ENCODE measurements around the gene NFXL1.

Gene NFXL1

DNA sequence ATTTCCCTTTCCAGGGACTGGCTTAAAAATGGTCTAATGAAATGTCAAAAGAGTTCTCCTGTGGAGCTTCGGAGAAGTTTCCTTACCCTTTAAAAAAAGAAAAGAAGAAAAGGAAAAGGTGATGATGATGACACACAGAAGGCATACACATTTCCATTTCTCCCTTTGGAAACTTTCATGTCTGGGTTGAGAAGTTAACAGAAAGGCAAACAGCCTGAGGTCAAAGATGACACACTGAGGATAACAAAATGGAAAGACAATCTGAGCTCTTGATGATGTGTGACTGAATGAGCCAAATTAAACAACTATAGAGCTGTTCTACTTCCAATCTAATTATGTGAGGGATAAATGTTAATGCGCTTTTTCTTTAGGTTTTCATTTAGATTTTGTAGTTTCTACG is 32.2 kb downstream of the NFXL1 start:
- DNase-seq = no peak

DNA sequence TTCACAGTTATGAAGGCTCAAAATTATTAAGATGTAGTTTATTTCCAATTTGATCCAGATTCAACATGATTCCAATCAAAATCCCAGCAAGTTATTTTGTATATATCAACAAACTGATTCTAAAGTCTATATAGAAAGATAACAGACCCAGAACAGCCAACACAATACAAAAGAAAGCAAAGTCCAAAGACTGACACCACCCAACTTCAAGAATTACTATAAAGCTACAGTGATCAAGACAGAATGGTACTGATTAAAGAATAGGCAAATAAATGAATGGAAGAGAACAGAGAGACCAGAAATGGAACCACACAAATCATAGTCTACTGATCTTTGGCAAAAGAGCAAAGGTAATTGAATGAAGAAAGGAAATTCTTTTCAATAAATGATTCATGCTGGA is 34.9 kb downstream of the NFXL1 start:
- DNase-seq = no peak

DNA sequence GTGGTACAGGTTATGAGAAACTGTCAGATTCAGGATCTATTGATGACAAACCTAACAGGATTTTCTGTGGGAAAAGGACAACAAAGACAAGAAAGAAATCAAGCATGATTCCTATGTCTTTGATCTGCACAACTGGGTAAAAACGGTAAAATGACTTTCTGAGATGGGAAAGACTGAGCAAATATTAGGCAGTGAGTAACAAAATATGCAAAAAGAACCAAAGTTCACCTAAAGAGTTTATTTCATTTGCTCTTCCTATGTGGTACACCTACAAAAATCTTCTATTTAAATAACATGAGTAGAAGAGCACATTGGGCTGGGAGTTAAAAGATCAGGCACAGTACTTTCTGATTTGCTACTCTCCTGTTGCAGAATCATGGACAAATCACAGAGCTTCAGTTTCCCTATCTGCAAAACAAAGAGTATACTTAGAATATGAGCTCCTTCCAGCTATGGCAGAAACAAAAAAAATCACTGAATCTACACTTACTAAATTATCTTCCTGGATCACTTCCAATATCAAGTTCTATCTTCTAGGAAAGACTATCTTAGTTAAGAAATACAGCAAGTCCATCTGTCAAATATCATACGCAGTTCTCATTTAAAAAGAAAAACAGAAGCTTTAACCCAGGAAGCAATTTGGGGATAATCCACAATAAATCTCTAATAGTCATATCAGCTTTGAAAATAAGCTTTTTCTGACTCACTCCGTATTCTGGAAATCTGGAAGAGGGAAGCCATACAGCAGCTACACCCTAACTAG is 37.4 kb downstream of the NFXL1 start:
- DNase-seq = no peak

DNA sequence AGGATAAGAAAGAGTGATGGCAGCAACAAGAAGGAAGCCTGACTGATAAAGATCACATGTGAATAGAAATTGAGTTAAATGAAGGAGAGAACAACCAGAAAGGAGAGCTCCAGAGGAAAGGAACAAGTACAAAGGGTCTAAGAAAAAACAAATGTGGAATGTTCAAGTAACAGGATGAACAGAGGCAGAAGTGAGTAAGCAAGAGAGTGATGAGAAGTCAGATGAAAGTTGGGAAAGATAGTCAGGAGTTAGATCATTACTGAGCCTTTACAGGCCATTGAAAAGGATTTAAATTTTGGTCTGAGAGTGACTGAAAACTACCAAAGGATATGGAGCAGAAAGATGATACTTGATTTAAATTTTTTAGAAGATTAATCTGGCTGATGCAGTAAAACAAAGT is 38.1 kb downstream of the NFXL1 start:
- DNase-seq = no peak

DNA sequence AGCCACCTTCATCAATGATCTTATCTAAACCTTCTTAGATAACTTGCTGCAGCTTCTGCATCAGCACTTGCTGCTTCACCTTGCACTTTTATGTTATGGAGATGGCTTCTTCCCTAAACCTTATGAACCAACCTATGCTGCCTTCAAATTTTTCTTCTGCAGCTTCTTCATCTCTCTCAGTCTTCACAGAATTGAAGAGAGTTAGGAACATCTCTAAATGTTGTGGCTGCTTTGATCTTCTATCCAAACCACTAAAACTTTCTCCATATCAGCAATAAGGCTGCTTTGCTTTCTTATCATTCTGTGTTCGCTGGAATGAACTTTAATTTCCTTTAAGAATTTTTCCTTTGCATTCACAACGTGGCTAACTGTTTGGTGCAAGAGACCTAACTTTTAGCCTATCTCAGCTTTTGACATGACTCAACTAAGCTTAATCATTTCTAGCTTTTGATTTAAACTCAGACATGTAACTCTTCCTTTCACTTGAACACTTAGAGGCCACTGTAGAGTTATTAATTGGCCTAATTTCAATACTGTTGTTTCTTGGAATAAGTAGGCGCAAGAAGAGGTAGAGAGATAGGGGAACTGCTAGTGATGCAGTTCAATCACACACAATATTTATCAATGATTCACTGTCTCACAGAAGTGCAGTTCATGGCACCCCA is 40.4 kb downstream of the NFXL1 start:
- no peak for DNase-seq

DNA sequence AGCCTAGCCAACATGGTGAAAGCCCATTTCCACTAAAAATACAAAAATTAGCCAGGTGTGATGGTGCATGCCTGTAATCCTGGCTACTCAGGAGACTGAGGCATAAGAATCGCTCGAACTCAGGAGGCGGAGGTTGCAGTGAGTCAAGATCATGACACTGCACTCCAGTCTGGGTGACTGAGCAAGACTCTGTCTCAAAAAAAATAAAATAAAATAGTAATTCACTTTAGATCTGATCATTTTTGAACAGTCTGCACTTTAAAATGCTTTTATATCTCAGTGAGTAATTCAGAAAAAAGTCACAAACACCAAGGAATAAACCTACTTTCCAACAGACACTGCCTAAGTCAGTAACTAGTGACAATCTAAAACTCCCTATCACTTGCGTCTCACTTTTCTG is 50.9 kb downstream of the NFXL1 start:
- no peak for DNase-seq

DNA sequence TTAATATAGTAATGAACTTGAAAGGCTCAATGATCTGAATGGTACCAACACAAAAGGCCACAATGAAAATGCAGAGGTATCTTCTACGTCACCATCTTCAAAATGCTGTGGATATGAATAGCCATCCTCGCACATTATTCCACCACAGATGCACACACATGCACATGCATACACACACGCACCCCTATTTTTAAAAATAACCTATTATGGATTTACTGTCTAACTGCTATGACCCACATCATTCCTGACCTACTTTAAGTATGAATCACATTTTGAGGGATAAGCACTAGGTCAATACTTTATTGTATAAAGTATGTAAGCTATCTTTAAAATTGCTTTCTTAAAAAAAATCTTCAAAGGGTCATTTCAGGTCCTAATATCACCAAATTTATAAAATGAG is 52.1 kb downstream of the NFXL1 start:
- no peak for DNase-seq

DNA sequence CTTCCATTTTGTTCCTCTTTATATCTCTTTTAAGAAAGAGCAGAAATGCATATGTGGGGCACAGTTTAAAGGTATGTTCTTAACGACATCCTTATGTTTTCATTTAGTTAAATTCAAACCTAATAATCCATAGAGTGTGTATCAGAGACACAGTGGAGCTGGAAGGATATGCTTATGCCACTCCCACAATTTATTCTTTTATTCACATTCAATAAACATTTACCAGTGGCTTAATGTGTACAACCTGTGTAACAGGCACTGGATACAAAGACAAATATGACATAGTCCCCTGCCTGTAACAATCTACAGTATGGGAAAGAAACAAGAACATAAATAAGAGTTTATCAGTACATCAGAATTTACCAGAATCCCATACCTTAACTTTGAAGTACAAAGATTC is 54.1 kb downstream of the NFXL1 start:
- no peak for DNase-seq

DNA sequence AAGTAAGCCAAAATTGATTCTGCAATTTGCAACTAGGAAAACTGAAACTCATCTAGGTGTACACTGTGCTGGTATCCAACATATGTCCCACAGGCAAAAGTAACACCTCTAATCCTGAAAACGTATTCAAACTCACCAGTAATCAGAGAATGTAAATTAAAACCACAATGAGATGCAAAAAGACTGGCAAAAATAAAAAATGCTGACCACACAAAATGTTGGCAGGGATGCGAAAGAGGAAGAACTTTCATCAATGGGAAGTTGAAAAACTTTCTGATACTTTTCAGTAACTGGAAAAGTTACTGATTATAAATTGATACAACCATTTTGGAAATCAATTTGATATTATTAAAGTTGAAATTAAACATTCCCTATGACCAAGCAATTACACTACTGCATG is 56.4 kb downstream of the NFXL1 start:
- no peak for DNase-seq

DNA sequence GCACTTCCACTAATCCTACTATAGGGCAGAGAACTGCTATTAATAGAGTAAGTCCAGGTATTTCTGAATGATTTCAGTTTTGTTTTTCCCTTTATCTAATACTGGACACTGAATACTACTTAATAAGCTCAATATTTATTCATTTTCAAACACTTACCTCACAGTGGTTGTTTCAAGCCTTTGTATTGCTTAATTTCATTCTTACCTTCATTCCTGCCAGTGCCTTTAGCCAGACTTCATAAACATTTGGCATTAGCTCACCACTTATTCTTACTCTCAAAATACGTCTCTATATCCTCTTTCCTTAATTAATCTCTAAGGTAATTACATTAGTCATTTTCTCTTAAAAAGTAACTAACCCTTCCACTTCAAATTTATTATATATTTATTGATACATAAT is 57.7 kb downstream of the NFXL1 start:
- DNase-seq = no peak

DNA sequence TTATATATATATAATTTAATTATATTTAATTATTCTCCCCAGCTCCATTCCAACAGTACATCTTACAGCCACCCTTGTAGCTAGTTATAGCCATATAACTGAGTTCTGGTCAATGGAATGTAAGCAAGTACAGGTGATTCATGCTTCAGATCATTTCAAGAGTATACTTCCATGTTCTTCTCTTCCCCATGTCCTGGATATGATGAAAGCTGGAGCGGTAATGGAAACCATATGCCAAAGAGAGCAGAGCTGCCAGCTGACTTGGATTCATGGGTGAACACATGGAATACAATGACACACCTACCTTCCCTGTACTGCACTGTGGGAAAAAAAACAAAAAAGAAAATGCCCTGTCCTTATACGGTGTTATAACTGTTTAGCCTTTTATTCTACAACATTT is 59.0 kb downstream of the NFXL1 start:
- DNase-seq = no peak

DNA sequence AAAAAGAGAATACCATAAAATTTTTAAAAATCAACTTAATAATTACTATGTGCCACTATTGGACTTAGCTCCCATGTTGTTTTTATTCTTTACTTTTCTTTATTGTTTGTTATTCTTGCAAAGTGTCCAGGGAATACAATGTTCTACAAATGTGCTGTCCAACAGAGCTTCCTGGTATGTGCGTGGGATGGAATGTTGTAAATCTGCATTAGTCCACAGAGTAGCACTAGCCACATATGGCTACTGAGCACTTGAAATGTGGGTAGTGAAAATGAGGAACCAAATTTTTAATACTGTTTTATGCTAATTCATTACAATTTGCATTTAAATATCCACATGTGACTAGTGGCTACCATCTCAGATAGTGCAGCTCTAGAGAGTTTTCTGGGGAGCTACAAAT is 62.2 kb downstream of the NFXL1 start:
- no peak for DNase-seq

DNA sequence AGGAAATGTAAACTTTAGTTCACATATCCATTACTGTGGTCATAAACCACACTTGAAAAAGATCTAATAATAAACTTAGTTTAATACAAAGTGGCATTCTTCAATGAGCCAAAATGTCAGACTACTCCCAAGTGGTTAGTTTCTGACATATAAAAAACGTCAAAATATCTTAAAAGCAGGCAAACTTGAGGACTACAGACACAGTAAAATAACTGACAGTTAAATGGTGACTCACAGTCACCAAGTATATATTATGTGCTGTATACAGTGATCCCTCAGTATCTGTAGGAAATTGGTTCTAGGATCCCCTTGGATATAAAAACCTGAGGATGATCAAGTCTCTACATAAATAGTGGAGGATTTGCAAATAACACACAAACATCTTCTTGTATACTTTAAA is 64.9 kb downstream of the NFXL1 start:
- DNase-seq = no peak

DNA sequence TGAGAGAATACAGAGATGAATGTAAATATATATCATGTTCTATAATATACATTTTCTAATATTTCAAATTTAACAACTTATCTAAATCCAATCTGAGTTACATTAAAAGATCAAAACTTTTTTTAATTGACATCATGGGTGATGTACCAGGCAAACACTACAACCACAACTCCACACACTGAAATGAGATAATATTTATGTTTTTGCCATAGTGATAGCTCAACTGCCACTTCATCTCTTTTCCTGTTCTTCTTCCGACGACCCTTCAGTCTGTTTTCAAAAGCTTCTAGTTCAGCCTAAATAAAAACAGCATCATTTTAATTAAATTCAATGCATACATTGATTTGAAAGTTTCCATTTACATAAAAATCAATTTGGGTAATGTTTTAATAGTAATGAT is 66.3 kb downstream of the NFXL1 start:
- no peak for DNase-seq

DNA sequence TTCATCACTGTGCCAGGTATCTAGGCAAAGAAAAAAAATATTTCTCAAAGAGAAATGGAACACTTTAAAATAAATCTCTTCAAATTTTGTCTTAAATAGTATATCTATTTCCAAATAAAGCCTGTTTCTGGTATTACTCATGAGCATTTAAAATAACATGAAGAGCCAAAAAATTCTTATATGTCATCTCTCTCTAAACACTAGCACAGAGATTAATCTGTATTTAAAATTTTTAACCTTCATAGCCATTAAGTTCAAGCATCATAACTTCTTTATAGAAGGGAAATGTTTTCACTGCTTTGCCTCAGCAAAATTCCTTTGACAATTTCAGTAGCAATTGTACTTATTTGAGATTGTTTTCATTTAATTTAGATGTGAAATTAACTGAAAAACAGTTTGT is 71.4 kb downstream of the NFXL1 start:
- DNase-seq = no peak

DNA sequence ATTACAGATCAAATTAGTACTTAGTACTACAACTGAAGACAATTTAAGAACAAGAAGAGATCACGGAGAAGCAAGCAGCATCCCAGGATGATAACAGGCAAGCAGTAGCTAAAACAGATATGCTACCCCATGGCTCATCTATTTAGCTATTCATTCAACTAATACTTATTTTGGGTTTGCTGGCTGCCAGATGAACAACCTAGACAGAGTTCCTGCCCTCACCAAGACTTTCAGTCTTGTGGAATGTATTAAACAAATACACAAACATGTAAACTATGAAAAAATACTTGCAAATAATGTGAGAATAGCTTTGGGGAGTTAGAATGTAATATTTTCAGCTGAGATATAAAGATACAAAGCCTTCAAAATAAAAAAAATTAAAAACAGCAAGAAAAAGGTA is 74.1 kb downstream of the NFXL1 start:
- no peak for DNase-seq

DNA sequence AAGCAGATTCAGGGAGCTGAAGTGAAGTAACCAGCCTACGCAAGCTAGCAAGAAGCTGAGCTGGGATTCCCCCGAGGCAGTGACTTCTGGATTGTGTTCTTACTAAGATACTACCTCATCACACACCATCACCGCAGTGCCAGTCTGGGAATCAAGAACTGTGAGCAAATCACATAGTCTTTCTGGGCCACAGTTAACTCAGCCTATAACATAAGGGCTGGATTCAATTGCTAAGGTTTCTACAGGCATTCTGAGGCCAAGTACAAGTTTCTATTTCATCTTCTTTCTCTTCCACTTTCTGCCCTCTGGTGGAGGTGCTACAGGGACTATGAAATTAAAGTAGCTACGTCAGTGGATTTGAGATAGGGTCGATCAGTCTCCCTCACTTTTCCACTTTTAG is 75.1 kb downstream of the NFXL1 start:
- DNase-seq = no peak

DNA sequence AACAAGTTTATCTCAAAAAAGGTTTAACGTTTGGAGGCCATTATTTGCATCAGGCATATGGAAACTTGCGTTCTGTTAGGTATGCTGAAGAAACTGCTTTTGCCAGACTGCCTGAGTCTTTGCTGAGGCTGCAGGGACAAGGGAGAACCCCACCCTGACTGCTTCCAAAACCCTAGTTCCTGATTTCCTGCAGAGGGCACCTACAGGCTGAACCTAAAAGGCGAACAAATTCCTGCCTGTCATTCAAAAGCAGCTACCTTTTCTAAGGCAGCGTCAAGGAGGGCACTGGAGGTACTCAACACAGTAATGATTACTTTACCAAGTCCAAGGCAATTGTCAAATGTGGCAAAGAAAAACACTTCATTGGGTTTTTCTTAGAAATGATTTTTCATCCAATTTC is 75.9 kb downstream of the NFXL1 start:
- no peak for DNase-seq

DNA sequence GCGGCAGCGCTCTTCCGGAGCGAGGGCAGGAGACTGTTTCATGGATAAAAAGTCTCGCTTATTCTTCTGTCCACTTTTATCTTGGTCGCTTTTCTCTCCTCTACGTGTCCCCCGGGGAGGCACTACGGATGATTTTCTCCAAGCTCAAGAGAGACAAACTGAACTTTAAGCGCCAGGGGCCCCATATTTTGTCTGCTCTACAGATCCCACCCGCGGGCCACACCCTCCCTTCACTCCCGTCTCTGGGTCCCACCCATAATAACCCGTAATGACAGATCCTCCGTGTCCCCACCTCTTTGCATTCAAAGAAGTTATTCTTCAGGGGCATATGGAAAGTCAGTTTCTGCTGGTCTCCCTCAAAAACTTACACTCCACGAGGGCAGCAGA is 76.5 kb downstream of the NFXL1 start, which contains the start of gene CORIN:
CORIN (minus strand) TSS at position 160 of the 387 bp plus-strand sequence; CDS start at position 42, 118 bp downstream.
- DNase-seq = no peak

DNA sequence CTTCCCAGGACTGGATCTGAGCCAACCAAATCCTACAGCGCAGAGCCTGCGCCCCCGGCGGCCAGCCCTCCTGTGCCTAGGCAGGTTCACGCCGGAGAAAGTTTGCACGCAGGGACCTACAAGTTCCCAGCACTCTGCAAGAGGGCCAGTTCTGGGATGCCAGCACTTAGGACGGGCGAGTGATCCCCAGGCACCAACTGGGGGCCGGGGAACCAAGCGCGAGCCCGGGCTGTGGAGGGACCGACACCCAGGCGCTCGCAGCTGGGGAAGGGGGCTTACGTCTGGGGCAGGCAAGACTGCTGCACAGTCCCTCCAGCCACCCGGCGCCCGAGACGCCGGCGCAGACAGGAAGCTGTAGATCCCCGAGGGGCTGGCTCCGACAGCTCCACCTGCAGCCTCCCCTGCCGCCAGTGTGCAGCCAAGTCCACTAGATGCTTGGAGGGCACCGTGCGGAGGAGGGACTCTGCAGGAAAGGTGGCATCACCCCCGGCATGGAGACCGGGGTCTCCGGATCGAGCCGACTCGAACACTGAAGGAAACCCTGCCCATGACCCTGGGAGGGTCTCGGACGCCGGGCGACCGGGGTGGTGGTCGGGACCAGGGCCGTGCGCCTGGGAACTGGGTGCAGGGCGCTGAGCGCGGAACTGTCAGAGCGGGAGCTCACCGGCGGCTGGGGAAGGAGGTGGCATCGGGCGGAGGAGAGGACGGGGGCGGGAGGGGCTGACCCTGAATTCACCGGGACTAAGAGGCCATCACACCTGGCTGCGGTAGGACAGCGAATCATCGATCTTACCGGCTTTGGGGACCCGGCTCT is 77.1 kb downstream of the NFXL1 start:
- no peak for DNase-seq

DNA sequence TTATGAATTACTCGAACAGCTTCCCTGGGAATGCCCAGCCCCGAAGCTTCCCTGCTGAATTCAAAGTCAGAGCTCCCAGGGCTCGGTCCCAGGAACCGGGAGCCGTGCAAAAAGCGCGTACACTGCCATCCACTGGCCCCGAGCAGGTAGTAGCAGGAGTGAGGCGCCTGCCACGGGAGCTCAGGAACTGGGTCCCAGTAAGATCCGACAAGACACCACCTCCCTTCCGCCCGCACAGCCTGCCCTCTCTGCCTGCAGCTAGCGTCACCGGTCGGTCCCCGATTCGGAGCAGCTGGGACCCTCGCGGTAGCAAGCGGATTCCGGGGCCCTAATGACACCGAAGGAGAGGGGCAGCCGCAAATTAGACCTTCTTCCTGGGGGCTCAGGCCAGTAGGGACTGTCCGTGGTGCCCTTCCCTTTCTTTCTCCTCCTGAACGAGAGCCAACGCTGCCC is 77.7 kb downstream of the NFXL1 start:
- DNase-seq = peak; percentile 46

DNA sequence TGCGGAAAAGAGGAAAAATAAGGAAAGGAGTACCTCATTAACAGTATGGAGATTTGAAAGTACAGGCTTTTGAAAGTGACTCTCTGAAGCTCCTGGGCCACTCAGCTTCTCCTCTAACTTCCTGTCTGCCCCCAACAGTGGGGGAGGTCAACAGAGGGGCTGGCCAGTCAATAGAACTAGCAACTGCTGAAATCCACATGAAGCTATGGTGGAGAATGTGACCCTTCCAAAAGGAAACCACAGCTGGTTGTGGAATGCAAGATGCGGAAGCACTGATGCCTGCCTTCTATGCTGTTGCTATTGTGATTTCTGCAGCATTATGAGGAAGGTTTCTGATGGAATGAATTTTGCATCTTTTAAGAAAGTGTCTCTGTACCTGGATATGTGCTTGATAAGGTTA is 78.9 kb downstream of the NFXL1 start:
- DNase-seq = no peak

DNA sequence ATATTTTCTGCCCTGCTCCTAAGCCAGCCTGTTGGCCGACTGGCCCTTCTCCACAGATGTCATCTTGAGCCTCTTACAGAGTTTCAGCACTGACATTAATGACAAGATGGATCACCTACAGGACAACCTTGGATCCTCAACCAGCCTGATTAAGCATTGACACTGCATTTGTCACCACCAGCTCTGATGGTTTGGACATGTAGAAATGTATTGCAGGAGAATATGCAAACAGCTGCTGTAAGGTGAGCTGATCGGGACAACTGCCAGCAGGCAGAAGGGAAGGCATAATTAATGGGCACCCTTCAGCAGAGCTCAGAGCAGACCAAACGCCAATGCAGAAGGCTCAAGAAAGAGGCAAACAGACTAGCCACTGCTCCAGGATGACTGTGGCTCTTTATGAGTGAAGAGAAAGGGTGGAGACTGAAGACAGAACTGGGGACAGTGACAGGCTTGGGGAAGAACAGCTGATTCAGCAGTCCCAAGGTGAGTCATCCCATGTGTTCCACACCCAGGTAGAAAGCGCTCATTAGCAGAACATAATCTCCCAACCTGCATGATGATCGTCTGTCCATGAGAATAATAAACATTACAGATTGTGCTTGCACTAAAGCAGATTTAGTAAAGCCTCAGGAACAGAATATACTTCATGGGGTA is 83.2 kb downstream of the NFXL1 start:
- peak; percentile 39 for DNase-seq
